Uterus (tissue), 4 donors: ENCODE measurements around the gene PHC2. TPM values are rescaled to one million over a fixed set of nuclear protein-coding genes. Genes with fewer than 3 reads are reported as not detected.

Source experiments
- DNase-seq, 2 donors: peaks; one replicate each; pipeline ENCODE4 v3.0.0-alpha.2; 2019 to 2020
- H3K27ac ChIP-seq, 2 donors: fragments of 200-600 bp; sonication (generic); 1 replicate in 1 of 2; 2 replicates in 1 of 2; pipeline ENCODE4 v1.5.1; 2016 to 2018
- H3K27me3 ChIP-seq, 2 donors: fragments of 200-600 bp; sonication (generic); one replicate each; pipeline ENCODE4 v1.5.1; 2018 to 2019; ENCODE audit warnings: control low read depth in 1 of 2
- H3K36me3 ChIP-seq, 2 donors: fragments of 200-600 bp; sonication (generic); one replicate each; pipeline ENCODE4 v1.5.1; 2019; ENCODE audit warnings: control low read depth in 1 of 2
- H3K4me1 ChIP-seq, 2 donors: fragments of 200-600 bp; sonication (generic); one replicate each; pipeline ENCODE4 v1.5.1; 2018 to 2019; ENCODE audit warnings: control low read depth in 1 of 2
- H3K4me3 ChIP-seq, 2 donors: fragments of 200-600 bp; sonication (generic); 1 replicate in 1 of 2; 2 replicates in 1 of 2; pipeline ENCODE4 v1.5.1; 2018 to 2019; ENCODE audit warnings: mild to moderate bottlenecking in 1 of 2
- H3K9me3 ChIP-seq, 2 donors: fragments of 200-600 bp; sonication (generic); one replicate each; pipeline ENCODE4 v1.5.1; 2019; ENCODE audit warnings: control low read depth in 1 of 2
- CTCF ChIP-seq, 4 experiments: fragments of 200-600 bp in 2 of 4; fragments of 450-650 bp in 2 of 4; sonication (generic) in 2 of 4; IDR thresholded peaks; one replicate each; pipeline ENCODE4 v1.5.1; 2016 to 2019; ENCODE audit warnings: antibody characterized with exemption in 4 of 4, mild to moderate bottlenecking in 2 of 4, moderate library complexity in 1 of 4
- POLR2A ChIP-seq, 2 donors: fragments of 450-650 bp; IDR thresholded peaks; one replicate each; pipeline ENCODE4 v1.6.1; 2016; ENCODE audit warnings: antibody characterized with exemption in 2 of 2, mild to moderate bottlenecking in 1 of 2, moderate library complexity in 1 of 2
- intact Hi-C: fragments of 100-400 bp; cut with DNase I; formaldehyde crosslinking; loops from one replicate; pipeline ENCODE4 v1.15.1; 2023; ENCODE audit warnings: low total_unique reads
- total RNA-seq, 4 donors: library from RNA; depleted of rRNA in 3 of 4; stranded (reverse); fragments of >200 nt in 3 of 4; gene quantifications; one replicate each; pipeline versions ENCODE4 v1.1.0 to v1.2.4, GENCODE V29; 2014 to 2023
- donor health status: DM: yes; HTN: yes; CAD: no.

PHC2 gene
- total RNA-seq, 4 donors from 2014 or later = 51.5 to 203 (median 102) TPM

- H3K27ac ChIP-seq = peak overlapping the region; percentile 74 to 79
- intact Hi-C loops = no loop called here
Measured at GRCh38 chr1:33460947-33461629, 30.2 kb upstream of the PHC2 start.

GRCh38 chr1:33460144-33460543 is 29.2 kb upstream of the PHC2 start:
- TF ChIP-seq CTCF (IDR thresholded peaks at IDR 0.05) (no peak), POLR2A (IDR thresholded peaks at IDR 0.05) (no peak)
- DNase-seq = no peak
- Histone ChIP-seq H3K4me1 (no peaks in the 10 kb centered on the region), H3K36me3 (no peaks in the 10 kb centered on the region), H3K27ac (peak overlapping the region; percentile 74 to 79), H3K27me3 (no peaks in the 10 kb centered on the region), H3K9me3 (no peaks in the 10 kb centered on the region), H3K4me3 (no peak overlapping the region)
- intact Hi-C loops = no loop called here

More at GRCh38 chr1:33460947-33461629, 30.2 kb upstream of the PHC2 start:
- Histone ChIP-seq H3K9me3 (no peaks in the 10 kb centered on the region), H3K36me3 (no peaks in the 10 kb centered on the region), H3K4me1 (no peaks in the 10 kb centered on the region), H3K4me3 (no peak overlapping the region), H3K27me3 (no peaks in the 10 kb centered on the region)
- TF ChIP-seq POLR2A (IDR thresholded peaks at IDR 0.05) = no peak
- no peak for TF ChIP-seq CTCF (IDR thresholded peaks at IDR 0.05)
- DNase-seq = peak in 1 of 2 donors; percentile 53

- H3K27me3 ChIP-seq = no peaks in the 10 kb centered on the region
- H3K27ac ChIP-seq = peak overlapping the region; percentile 74 to 79
- no peaks in the 10 kb centered on the region for H3K36me3 ChIP-seq
- H3K4me3 ChIP-seq = no peak overlapping the region
- no peak for DNase-seq
- TF ChIP-seq POLR2A (IDR thresholded peaks at IDR 0.05) (no peak), CTCF (IDR thresholded peaks at IDR 0.05) (no peak)
- H3K9me3 ChIP-seq = no peaks in the 10 kb centered on the region
- intact Hi-C loops = no loop called here
- H3K4me1 ChIP-seq = no peaks in the 10 kb centered on the region
Measured at GRCh38 chr1:33459691-33460090, 28.8 kb upstream of the PHC2 start.

GRCh38 chr1:33456502-33456886 is 25.6 kb upstream of the PHC2 start:
- no peak for DNase-seq
- no peaks in the 10 kb centered on the region for H3K27me3 ChIP-seq
- no peak for TF ChIP-seq CTCF (IDR thresholded peaks at IDR 0.05)
- no peak for TF ChIP-seq POLR2A (IDR thresholded peaks at IDR 0.05)
- H3K27ac ChIP-seq = no peak overlapping the region
- no peaks in the 10 kb centered on the region for H3K36me3 ChIP-seq
- no peaks in the 10 kb centered on the region for H3K4me1 ChIP-seq
- H3K9me3 ChIP-seq = no peaks in the 10 kb centered on the region
- no peak overlapping the region for H3K4me3 ChIP-seq
- intact Hi-C loops = no loop called here

- Histone ChIP-seq H3K36me3 (no peaks in the 10 kb centered on the region), H3K4me3 (no peak overlapping the region), H3K27ac (peak overlapping the region in 1 of 2 donors; percentile 9), H3K4me1 (no peaks in the 10 kb centered on the region), H3K27me3 (no peaks in the 10 kb centered on the region), H3K9me3 (no peaks in the 10 kb centered on the region)
- intact Hi-C loops = no loop called here
- peak in 1 of 2 donors; percentile 51 for DNase-seq
- no peak for TF ChIP-seq POLR2A (IDR thresholded peaks at IDR 0.05)
- peak; percentile 29 to 71 (median 55) for TF ChIP-seq CTCF (IDR thresholded peaks at IDR 0.05)
Measured at GRCh38 chr1:33455539-33456501, 24.9 kb upstream of the PHC2 start.
